Mammary microvascular endothelial cell (primary cell): Measurements from ENCODE around the gene SPOCK1. TPM values are rescaled to one million over a fixed set of nuclear protein-coding genes. Genes with fewer than 3 reads are reported as not detected.

Source experiments
- total RNA-seq: library from RNA; depleted of rRNA; stranded (reverse); fragments of >200 nt; gene quantifications from 2 replicates; pipeline ENCODE4 v1.2.3, GENCODE V29; 2015

SPOCK1 gene
- 2.2 and 2.7 TPM in 2 replicates for total RNA-seq

GRCh38 chr5:137498736-137499505, at the start of gene SPOCK1:
SPOCK1 (minus strand) TSS chr5:137499326.

Other genes with a start within 250 kb of the SPOCK1 start
- gene KLHL3, start 236.8 kb upstream of the SPOCK1 start, total RNA-seq = 0.79 and 1.2 TPM in 2 replicates